GM12874 (cell line): Measurements from ENCODE around the gene PLEKHA5.

Experiments
- TF ChIP-seq, protein P1 (sequence below): IDR thresholded peaks from 2 replicates; pipeline ENCODE4 v1.5.1; 2011; ENCODE audit warnings: low read depth, mild to moderate bottlenecking, control low read depth, low read length, moderate library complexity; ENCODE audit not compliant: insufficient read depth

PLEKHA5 gene

DNA sequence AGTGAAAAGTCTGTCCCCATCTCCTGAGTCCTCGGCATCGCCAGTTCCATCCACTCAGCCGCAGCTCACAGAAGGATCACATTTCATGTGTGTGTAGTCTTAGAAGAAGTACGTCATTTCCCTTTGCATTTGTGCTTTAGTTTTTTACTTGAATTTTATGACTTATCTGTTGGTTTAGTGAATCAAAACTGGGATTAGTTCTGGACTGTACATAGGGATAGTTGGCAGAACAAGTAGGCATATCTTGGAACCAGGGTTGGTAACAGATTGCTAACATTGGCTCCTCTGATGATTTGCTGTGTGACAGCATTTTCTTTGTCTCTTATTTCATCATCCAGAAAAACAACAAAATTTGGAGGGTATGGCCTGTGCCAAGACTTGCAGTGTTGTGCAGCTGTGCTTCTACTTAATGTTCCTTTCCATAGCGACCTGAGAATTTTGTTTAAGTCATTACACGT is 240.2 kb downstream of the PLEKHA5 start:
- TF ChIP-seq, protein P1, sequence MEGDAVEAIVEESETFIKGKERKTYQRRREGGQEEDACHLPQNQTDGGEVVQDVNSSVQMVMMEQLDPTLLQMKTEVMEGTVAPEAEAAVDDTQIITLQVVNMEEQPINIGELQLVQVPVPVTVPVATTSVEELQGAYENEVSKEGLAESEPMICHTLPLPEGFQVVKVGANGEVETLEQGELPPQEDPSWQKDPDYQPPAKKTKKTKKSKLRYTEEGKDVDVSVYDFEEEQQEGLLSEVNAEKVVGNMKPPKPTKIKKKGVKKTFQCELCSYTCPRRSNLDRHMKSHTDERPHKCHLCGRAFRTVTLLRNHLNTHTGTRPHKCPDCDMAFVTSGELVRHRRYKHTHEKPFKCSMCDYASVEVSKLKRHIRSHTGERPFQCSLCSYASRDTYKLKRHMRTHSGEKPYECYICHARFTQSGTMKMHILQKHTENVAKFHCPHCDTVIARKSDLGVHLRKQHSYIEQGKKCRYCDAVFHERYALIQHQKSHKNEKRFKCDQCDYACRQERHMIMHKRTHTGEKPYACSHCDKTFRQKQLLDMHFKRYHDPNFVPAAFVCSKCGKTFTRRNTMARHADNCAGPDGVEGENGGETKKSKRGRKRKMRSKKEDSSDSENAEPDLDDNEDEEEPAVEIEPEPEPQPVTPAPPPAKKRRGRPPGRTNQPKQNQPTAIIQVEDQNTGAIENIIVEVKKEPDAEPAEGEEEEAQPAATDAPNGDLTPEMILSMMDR, result no peak

DNA sequence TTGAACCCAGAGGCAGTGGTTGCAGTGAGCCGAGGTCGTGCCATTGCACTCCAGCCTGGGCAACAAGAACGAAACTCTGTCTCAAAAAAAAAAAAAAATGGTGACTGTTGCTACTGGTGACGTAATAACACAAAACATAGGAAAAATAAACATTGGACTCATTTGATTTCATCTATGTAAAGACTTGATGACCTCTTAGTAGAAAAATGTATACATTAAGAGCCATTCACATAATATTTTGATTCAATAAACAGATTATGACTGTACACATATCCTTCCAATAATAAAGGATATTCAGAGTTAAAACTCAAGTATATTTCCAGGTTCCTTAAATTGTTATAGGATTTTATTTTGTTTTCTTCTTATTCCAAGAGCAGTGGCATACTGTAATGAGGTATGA is 244.1 kb downstream of the PLEKHA5 start:
- TF ChIP-seq, protein P1, result no peak

DNA sequence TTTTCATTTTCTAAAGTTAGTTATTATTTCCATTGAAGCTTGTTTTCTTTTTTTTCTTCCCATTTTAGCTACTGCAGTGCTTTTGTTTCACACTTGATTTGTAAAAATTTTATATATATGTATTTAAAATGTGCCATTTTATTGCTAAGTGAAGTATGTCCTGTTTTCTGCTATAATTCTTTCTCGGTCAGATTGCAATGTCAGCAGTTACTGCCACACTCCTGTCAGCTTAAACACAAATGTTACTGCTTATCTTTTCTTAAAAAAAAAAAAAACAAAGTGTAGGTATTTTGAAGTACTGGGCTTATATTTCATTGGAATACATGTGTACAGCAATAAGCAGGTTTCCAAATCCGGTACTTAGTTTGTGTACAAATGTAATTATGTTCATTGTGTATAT is 246.4 kb downstream of the PLEKHA5 start:
- TF ChIP-seq, protein P1, result no peak

DNA sequence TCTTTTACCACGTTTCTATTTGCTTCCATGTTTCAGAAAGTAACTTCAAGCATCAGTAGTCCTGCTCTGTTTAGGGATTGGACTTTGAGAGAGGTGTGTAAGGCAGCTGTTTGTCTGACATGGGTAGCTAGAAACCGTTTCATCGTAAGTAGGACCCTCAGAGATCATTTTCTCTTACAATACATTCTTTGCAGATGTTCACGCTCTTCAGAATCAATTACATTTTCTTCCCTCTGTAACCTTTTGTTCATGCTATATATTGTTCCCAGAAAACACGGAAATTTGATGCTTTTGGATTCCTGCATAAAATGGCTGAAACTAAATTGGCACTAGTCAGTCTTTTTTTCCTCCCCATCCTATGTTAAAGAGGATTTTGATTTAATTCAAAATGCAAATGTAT is 247.2 kb downstream of the PLEKHA5 start:
- TF ChIP-seq, protein P1, result no peak

DNA sequence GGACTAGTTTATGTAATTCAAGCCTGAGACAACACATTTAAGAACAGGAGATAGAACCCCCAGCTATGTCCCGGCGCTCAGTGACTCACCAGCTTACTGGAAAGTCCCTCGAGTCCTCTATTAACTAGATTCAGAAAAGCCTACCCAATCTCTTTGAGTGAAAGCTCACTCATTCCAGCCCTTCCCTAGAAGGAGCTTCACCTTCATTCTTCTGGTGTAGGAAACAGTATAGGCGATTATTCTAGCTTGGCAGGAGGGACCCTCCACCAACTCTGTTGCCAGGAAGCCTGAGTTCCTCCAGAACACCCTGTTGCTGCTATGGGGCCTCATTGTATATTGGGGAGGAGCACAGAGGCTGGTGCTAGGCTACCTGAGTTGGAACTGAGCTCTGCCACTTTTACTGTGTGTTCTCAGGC is 252.6 kb downstream of the PLEKHA5 start:
- TF ChIP-seq, protein P1, result no peak

DNA sequence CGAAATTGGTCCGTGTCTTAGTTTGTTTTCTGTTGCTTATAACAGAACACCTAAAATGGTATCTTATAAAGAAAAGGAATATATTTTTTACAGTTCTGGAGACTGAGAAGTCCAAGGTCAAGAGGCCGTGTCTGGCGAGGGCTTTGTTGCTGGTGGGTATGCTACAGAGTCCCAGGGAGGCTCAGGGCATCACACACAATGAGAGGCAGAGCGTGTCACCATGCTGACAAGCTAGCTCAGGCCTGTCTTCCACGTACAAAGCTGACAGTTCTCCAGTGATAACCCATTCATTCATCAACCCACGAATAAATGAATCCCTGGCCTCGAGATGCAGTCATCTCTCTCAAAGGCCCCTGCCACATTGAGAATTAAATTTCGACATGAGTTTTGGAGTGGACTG is 253.0 kb downstream of the PLEKHA5 start:
- TF ChIP-seq, protein P1, result no peak

DNA sequence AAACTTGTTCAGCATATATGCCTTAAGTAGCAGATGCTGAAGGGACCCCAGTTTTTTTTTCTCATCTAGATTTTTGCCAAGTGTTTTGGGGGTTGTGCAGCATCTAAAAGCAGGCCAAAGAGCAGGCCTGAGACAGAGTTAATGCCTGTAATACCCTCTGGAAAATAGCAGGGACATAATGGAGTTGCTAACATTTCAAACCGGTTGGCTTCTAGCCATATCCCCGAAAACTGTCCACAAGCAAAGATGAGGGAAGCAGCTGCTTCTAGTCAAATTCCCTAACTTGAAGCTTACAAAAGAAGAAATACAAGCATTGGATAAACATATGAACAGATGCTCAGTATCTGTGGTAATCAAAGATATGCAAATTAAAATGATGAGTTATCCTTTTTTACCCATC is 257.6 kb downstream of the PLEKHA5 start:
- TF ChIP-seq, protein P1, result no peak
